ENCODE results near the gene SAMD11. TPM values are rescaled to one million over a fixed set of nuclear protein-coding genes. Genes with fewer than 3 reads are reported as not detected.

Gene SAMD11
- total and polyA plus RNA-seq, 2 of the 13 experiments (the other 11 are each of a cell fraction or from before 2014, with no cell fraction given), result 0.11 TPM; not detected in 1

GRCh38 chr1:924656-925560 lies 1.2 kb downstream of the SAMD11 start (continued):
- TF ChIP-seq ZNF687 (CRISPR knock-in tag; IDR thresholded peaks at IDR 0.05) (peak; percentile 3; the same call in 1 of the 2 replicates), PITX1 (CRISPR knock-in tag; IDR thresholded peaks at IDR 0.05) (no peak), TIGD3 (CRISPR knock-in tag; IDR thresholded peaks at IDR 0.05; ENCODE audit: borderline replicate concordance) (no peak), KDM4B (CRISPR knock-in tag; IDR thresholded peaks at IDR 0.05) (no peak), ZNF777 (CRISPR knock-in tag; IDR thresholded peaks at IDR 0.05) (peak; percentile 73), ZNF292 (CRISPR knock-in tag; IDR thresholded peaks at IDR 0.05; ENCODE audit: borderline replicate concordance, low read depth) (no peak), FOXJ3 (CRISPR knock-in tag; IDR thresholded peaks at IDR 0.05; ENCODE audit: borderline replicate concordance) (no peak), AKAP8 (CRISPR knock-in tag; IDR thresholded peaks at IDR 0.05) (no peak), SRSF1 (optimal IDR thresholded peaks at IDR 0.05; ENCODE audit: low read depth, low read length) (peak; percentile 17), MTF2 (CRISPR knock-in tag; IDR thresholded peaks at IDR 0.05; ENCODE audit: borderline replicate concordance) (peak; percentile 94; the same call in 1 of the 2 replicates), ZNF512B (CRISPR knock-in tag; IDR thresholded peaks at IDR 0.05; ENCODE audit: borderline replicate concordance) (no peak), NRL (CRISPR knock-in tag; IDR thresholded peaks at IDR 0.05; ENCODE audit: borderline replicate concordance) (0 out of 2 replicates have a peak, but pooled peaks have one; percentile 24), HNRNPL (IDR thresholded peaks at IDR 0.05; ENCODE audit: low read depth, low read length) (no peak), ARNT2 (CRISPR knock-in tag; IDR thresholded peaks at IDR 0.05; ENCODE audit: low read depth) (0 out of 2 replicates have a peak, but pooled peaks have one; percentile 40), ZNF574 (CRISPR knock-in tag; IDR thresholded peaks at IDR 0.05) (0 out of 2 replicates have a peak, but pooled peaks have one; percentile 21), STAG1 (CRISPR knock-in tag; IDR thresholded peaks at IDR 0.05) (no peak), MAFF (IDR thresholded peaks at IDR 0.05; ENCODE audit: low read depth, low read length) (no peak)

Data from HepG2 (cell line).